HG02973 (cell line): ENCODE results near the gene MYL1.

Source experiments
- ATAC-seq: cut with Tn5 transposase; IDR thresholded peaks from one replicate; pipeline ENCODE4 v1.9.1; 2021; ENCODE audit warnings: moderate library complexity; ENCODE audit not compliant: unreplicated experiment

Gene MYL1

DNA sequence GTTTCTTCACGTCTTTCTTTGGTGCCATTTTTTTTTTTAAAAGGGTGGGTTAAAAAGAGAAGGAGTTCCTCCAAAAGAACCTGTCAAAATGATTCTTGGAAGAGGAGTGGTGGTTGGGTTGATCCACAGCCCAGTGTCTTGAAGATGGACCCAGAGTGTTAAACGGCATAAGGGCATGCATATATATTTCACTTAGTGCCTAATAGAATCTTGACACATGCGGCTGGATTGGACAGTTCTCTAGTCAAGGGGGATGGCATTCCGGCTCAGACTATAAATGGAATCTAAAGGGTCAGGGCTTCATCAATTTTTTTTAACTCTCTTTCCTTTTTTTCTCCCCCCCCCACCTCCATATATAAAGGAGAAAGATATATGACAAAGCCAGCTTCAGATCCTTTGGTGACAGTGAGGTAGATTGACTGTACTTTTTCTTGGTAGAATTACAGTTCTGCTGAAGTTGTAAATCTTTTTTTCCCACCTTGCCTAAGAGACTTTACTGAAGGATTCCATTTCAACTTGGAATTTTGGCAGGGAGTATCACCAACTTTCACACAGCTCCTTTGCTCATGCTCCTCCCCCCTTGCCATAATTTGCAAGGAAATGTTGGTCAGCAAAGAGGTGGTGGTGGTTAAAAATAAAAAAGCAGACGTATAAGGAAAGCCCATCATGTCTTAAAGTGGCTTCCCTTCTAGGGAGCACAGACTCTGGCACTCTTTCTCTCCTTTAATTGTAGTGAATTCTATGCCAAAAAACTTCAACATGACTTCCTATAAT lies at the start of gene MYL1:
TSS of gene MYL1 (minus strand) at position 160 of the 774 bp plus-strand sequence. CDS start at position 28, 132 bp downstream.
- ATAC-seq, result no peak

- ATAC-seq, result no peak
These were observed 48.9 kb upstream of the MYL1 start for GRCh38 chr2:210363876-210364275.

GRCh38 chr2:210363261-210363660 lies 48.3 kb upstream of the MYL1 start:
- no peak for ATAC-seq

DNA sequence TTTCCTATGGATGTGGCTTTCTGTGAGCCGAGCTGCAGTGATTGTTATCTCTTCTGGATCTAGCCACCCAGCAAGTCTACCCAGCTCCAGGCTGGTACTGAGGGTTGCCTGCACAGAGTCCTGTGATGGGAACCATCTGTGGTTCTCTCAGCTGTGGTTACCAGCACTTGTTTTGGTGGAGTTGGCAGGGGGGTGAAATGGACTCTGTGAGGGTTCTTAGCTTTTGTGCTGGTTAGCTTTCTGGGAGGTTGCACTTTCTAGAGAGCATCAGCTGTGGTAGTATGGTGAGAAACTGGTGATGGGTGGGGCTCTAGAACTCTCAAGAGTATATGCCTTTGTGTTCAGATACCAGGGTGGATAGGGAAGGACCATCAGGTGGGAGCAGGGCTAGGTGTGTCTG lies 45.4 kb upstream of the MYL1 start:
- ATAC-seq, result no peak

GRCh38 chr2:210356944-210357343 lies 42.0 kb upstream of the MYL1 start:
- no peak for ATAC-seq

GRCh38 chr2:210337159-210337558 lies 22.2 kb upstream of the MYL1 start:
- ATAC-seq, result no peak

DNA sequence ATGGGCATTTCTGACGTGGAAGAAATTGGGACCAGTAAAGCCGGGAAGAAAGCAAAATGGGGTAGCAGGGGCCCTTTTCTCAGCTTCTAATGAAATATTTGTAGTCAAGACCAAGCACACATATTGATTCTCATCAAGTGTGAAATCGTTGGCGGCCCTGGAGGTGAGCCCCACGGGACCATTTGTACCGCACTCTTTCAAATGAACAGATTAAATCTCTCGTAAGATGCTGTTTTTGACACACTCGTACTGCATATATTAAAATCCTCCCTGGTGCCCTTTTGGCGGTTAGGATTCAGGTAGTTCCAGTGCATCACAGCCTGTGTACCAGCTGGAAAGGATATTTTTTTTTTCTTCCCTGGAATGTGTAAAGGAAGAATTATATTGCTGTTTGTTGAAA lies 9.9 kb upstream of the MYL1 start:
- no peak for ATAC-seq

- ATAC-seq, result no peak
These were observed 9.5 kb upstream of the MYL1 start for GRCh38 chr2:210324458-210324857.

DNA sequence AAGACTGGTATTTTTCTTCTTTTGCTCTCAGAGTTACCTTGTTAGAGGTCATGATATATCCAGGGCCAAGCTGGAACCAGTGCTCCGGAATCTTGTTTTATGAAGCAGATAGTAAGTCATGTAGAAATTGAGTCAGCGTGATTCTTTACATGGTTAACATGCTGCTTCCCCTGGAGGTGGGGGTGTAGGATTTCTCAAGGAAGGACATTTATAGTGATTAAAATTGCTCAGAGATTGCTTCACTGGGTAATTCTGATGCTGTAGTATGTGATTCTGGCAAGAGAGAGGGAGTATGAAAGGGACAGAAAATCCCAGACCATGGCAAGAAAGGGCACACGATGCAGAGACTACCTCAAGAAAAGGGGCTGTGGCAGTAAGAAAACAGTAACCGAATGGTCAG lies 8.0 kb upstream of the MYL1 start:
- no peak for ATAC-seq

- ATAC-seq, result no peak
These were observed 3.9 kb upstream of the MYL1 start for GRCh38 chr2:210318891-210319290.

DNA sequence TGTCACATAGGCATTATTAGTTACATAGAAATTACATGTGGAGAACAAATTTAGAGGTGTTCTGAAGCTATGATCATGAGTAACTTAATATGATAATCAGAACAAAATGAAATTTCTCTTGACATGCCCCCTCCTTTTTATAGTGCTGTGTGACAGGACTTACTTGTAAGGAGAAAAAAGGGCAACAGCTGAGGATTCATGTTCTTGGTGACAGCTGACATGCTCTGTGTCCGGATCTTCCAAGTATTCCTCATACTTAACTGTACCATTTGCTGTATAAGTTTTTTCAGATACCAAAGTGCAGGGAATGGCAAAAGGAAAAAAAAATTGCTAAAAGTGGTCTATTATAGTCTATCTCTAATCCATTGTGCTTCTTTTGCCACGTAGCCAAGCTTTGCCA lies 3.5 kb upstream of the MYL1 start:
- ATAC-seq, result no peak

GRCh38 chr2:210310550-210310949 lies 4.4 kb downstream of the MYL1 start:
- ATAC-seq, result no peak

- ATAC-seq, result no peak
These were observed 5.3 kb downstream of the MYL1 start for GRCh38 chr2:210309548-210310233.

GRCh38 chr2:210303498-210303897 lies 11.5 kb downstream of the MYL1 start:
- no peak for ATAC-seq

DNA sequence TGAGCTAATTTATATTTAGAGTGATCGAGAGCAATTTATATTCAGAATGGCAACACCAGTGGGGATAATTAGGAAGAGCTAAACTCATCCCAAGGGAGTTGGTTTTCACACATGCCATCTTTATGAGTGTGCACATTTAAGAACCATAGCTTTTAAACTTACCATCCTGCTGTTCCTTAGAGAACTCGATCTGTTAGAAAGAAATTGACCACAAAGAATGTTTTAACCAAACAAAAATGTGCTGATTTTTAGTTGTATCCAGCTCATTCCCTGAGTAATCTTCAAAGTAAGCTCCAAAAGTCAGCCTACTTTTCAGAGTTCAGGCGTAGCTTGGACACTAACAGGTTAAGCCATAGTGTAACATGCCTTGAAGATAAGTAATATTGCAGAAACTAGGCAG lies 12.6 kb downstream of the MYL1 start:
- no peak for ATAC-seq

- no peak for ATAC-seq
These were observed 15.1 kb downstream of the MYL1 start for GRCh38 chr2:210299866-210300373.

GRCh38 chr2:210288408-210288807 lies 26.6 kb downstream of the MYL1 start:
- ATAC-seq, result no peak

GRCh38 chr2:210287301-210287700 lies 27.7 kb downstream of the MYL1 start:
- ATAC-seq, result no peak

- no peak for ATAC-seq
These were observed 28.8 kb downstream of the MYL1 start for GRCh38 chr2:210286123-210286680.

GRCh38 chr2:210277133-210277532 lies 37.8 kb downstream of the MYL1 start:
- no peak for ATAC-seq

- ATAC-seq, result no peak
These were observed 43.7 kb downstream of the MYL1 start for GRCh38 chr2:210271300-210271699.

DNA sequence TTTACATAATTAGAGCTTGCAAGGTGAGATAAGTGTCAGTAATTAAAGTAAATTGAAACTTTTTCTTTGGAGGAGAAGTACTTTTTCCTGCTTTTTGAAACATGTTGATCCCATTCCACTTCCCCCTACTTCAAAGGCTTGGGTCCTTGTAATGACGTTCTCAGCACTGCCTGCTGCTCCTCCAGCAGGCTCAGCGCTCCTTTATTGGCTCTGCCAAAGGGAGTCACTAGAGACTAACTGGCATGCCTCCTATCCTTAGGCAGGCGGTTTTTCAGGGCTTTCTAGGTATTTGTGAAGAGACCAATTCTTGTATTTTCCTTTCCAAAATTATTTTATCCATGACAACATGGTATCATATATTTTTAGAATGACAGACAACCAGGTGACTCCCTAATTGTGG lies 45.8 kb downstream of the MYL1 start:
- no peak for ATAC-seq
